T-cell (primary cell): ENCODE results near the gene CHMP2A. TPM values are rescaled to one million over a fixed set of nuclear protein-coding genes. Genes with fewer than 3 reads are reported as not detected.
A peak's percentile ranks its signal among the peaks of the same experiment; 100 is the strongest.

Source experiments
- ATAC-seq, 4 experiments: fragments of 200-7000 bp in 3 of 4; fragments of 150-1000 bp in 1 of 4; cut with Tn5 transposase; replicated peaks in 1 of 4; 1 replicate in 3 of 4; 2 replicates in 1 of 4; pipeline ENCODE4 v1.10.0; 2021; ENCODE audit warnings: moderate library complexity in 3 of 4, mild to moderate bottlenecking in 2 of 4, moderate number of reproducible peaks in 1 of 4
- CTCF ChIA-PET, 2 donors: fragments of 300-600 bp; sonication (Branson Sonifier 250); formaldehyde crosslinking; loops; one replicate each; lab custom pipeline; 2022; ENCODE audit warnings: antibody characterized with exemption in 2 of 2; lab: Charles Lee
- POLR2A ChIA-PET, 2 donors: fragments of 300-600 bp; sonication (Branson Sonifier 250); formaldehyde crosslinking; loops; one replicate each; lab custom pipeline; 2022; ENCODE audit warnings: antibody characterized with exemption in 2 of 2; lab: Charles Lee
- DNase-seq, 35 experiments: peaks; one replicate each; pipeline versions ENCODE4 v3.0.0 to v3.0.0-alpha.2; 2013 to 2023
- H3K27ac ChIP-seq: one replicate; pipeline ENCODE4 v1.5.1; 2013; ENCODE audit warnings: low read length
- H3K27me3 ChIP-seq, 2 experiments: replicated peaks in 1 of 2; 1 replicate in 1 of 2; 2 replicates in 1 of 2; pipeline versions ENCODE4 v1.6.1 to v1.7.0; 2013; ENCODE audit warnings: low read length in 1 of 2, mixed read lengths in 1 of 2; ENCODE audit not compliant: control insufficient read depth in 2 of 2, insufficient read depth in 2 of 2; ENCODE audit errors: extremely low read depth in 1 of 2
- H3K36me3 ChIP-seq, 2 donors: 1 replicate in 1 of 2; 2 replicates in 1 of 2; pipeline versions ENCODE4 v1.6.1 to v1.7.0; 2013; ENCODE audit warnings: low read length in 1 of 2; ENCODE audit not compliant: control insufficient read depth in 2 of 2, insufficient read depth in 1 of 2; ENCODE audit errors: extremely low read depth in 1 of 2
- H3K4me1 ChIP-seq, 2 experiments: 1 replicate in 1 of 2; 2 replicates in 1 of 2; pipeline versions ENCODE4 v1.6.1 to v1.7.0; 2013; ENCODE audit warnings: low read length in 2 of 2, mixed read lengths in 1 of 2; ENCODE audit not compliant: insufficient read depth in 2 of 2, control insufficient read depth in 1 of 2; ENCODE audit errors: extremely low read depth in 1 of 2
- H3K4me3 ChIP-seq, 2 donors: 1 replicate in 1 of 2; 2 replicates in 1 of 2; pipeline versions ENCODE4 v1.5.1 to v1.7.0; 2013; ENCODE audit warnings: mild to moderate bottlenecking in 2 of 2, low read length in 1 of 2, moderate library complexity in 1 of 2; ENCODE audit not compliant: control insufficient read depth in 1 of 2; ENCODE audit errors: extremely low read depth in 1 of 2
- H3K9me3 ChIP-seq: 2 replicates; pipeline ENCODE4 v1.7.0; 2013
- H3K27ac Mint-ChIP-seq, 2 donors: one replicate each; pipeline ENCODE4 v1.8.0; 2020 to 2021; ENCODE audit warnings: mild to moderate bottlenecking in 2 of 2, mixed read lengths in 2 of 2
- H3K27me3 Mint-ChIP-seq, 2 donors: one replicate each; pipeline ENCODE4 v1.8.0; 2021 to 2022; ENCODE audit warnings: mixed read lengths in 2 of 2
- H3K36me3 Mint-ChIP-seq: one replicate; pipeline ENCODE4 v1.8.0; 2021; ENCODE audit warnings: mixed read lengths
- H3K4me1 Mint-ChIP-seq, 3 donors: one replicate each; pipeline ENCODE4 v1.8.0; 2020 to 2022; ENCODE audit warnings: mixed read lengths in 3 of 3, mild to moderate bottlenecking in 1 of 3
- H3K4me3 Mint-ChIP-seq, 3 donors: one replicate each; pipeline ENCODE4 v1.8.0; 2020 to 2022; ENCODE audit warnings: mild to moderate bottlenecking in 3 of 3, mixed read lengths in 3 of 3, moderate library complexity in 3 of 3
- H3K9me3 Mint-ChIP-seq, 3 donors: one replicate each; pipeline ENCODE4 v1.8.0; 2020 to 2022; ENCODE audit warnings: mixed read lengths in 3 of 3
- WGBS: methylation state at CpG from one replicate; pipeline ENCODE4 v1.1.5; 2013; ENCODE audit warnings: missing lambda C conversion rate; ENCODE audit not compliant: insufficient coverage; 5-methylcytosine and 5-hydroxymethylcytosine counted together
- total RNA-seq, 35 experiments: library from RNA in 6 of 35; stranded (reverse) in 6 of 35; fragments of 120-200 nt in 1 of 35; gene quantifications; one replicate each; pipeline versions ENCODE4 v1.2.1 to v1.2.4 and lab custom pipeline; 2013 to 2026

Gene CHMP2A
- total RNA-seq, 5 donors from 2014 or later (not counting 1 experiment from before 2014, with no cell fraction given), result 61.5 to 82.9 (median 79.3) TPM

DNA sequence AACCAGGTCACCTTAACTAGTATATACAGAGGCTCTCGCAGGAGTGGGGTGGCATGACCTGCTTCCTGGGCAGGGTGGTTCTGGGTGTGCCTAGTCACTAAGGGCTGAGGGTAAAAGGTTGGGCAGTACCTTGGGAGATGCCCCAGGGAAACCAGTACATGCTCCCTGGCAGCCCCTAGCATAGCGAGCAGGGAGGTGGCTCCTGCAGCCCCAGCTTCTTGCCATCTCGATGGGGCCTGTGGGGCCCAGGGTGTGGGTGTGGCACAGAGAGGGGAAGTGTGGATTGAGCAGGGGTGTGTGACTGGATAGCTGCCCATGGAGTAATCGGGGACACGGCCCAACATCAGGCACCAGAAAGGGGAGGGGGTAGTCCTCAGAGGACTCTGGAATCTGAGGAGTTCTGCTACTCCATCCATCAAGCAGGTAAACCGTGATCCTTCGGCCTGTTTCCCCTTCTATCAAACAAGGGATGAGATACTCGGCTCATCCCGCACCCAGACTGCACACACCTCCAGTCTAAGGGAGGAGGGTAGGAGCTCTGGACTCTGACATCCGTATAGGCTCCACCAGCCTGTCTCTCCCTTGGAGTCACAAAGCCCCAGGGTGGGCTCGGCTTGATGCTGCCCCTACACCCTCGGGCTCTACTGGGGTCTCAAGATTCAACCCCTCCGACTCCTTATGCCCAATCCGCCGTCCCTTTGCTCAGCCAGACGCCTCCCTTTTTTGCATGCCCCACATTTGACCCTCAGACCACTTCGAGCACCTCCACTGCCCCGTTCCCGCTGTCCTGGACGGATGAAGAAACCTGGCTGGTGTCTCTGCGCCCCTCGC, 36.4 kb downstream of the CHMP2A start:
- Mint-ChIP-seq H3K4me3 (peak overlapping the region; percentile 93 to 94 (median 94)), H3K9me3 (peaks cover 0 to 4% (median 0%) of the 10 kb centered on the region in 3 donors), H3K27ac (peak overlapping the region; percentile 97 to 98), H3K36me3 (peaks cover 8% of the 10 kb centered on the region), H3K27me3 (no peaks in the 10 kb centered on the region), H3K4me1 (peaks cover 40 to 56% (median 51%) of the 10 kb centered on the region in 3 donors)
- ATAC-seq (no peak), DNase-seq (no peak)
- peak overlapping the region; percentile 82 to 88 for H3K4me3 ChIP-seq
- ChIA-PET POLR2A (no interaction called here), CTCF (interaction anchor here in 1 of 2 donors (1.0 to 1.4 kb wide), 2 partner anchors 19 to 62 kb away, joined by 4 read pairs; no protein-coding TSS in a partner anchor)
- peaks cover 0 to 16% of the 10 kb centered on the region in 2 donors for H3K36me3 ChIP-seq
- H3K27ac ChIP-seq, result peak overlapping the region; percentile 92
- no peaks in the 10 kb centered on the region for H3K27me3 ChIP-seq
- no peaks in the 10 kb centered on the region for H3K9me3 ChIP-seq
- 10% methylated on average over 14 of the region's 22 CpGs for WGBS
- peaks cover 16 to 55% of the 10 kb centered on the region in 2 experiments for H3K4me1 ChIP-seq

DNA sequence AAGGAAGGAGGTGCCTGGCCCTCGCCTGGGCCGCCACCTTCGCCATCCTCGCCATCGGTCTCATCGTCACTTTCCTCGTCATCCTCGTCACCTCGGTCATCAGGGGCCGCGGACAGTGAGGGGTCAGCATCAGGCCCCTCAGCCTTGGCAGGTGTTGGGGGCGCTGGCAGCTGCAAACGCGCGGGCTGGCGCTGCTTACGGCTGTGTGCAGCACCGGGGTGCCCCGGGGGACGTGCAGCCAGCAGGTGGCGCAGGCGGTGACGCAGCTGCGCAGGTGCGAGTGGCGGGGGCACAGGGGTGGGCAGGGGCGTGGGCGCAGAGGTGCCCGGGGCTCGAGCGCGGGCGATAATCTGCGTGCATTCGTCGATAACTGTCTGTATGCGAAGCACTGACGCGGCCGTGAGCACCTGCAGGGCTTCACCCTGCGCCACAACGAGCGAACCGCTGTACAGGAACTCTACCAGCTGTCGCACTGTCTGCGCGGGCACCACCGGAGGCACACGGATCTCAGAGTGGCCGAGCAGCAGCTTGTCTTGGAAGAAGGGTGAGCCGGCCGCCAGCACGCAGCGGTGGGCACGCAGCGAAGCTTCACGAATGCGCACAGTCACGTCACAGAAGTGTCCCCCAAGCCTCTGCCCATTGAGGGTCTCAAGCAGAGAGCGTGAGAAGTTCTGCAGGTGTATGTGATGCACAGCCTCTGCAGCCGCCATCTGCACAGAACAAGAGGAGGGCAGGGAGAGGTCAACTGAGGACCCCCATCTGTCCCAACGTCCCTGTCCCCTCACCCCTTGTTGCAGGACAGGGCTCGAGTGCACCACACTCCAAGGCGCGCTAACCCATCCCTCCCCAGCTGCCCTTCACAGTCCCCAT, 37.7 kb downstream of the CHMP2A start:
- H3K9me3 ChIP-seq, result no peaks in the 10 kb centered on the region
- WGBS, result 97% methylated on average over 60 of the region's 65 CpGs
- H3K27ac ChIP-seq, result no peak overlapping the region
- no peak for DNase-seq
- H3K4me1 ChIP-seq, result peaks cover 17 to 59% of the 10 kb centered on the region in 2 experiments
- POLR2A ChIA-PET, result no interaction called here
- Mint-ChIP-seq H3K4me3 (no peak overlapping the region), H3K36me3 (peaks cover 8% of the 10 kb centered on the region), H3K4me1 (peaks cover 40 to 58% (median 51%) of the 10 kb centered on the region in 3 donors), H3K27me3 (no peaks in the 10 kb centered on the region), H3K27ac (no peak overlapping the region), H3K9me3 (peaks cover 0 to 4% (median 0%) of the 10 kb centered on the region in 3 donors)
- no peak for ATAC-seq
- no peak overlapping the region for H3K4me3 ChIP-seq
- H3K27me3 ChIP-seq, result no peaks in the 10 kb centered on the region
- H3K36me3 ChIP-seq, result peaks cover 0 to 16% of the 10 kb centered on the region in 2 donors
- CTCF ChIA-PET, result no interaction called here

DNA sequence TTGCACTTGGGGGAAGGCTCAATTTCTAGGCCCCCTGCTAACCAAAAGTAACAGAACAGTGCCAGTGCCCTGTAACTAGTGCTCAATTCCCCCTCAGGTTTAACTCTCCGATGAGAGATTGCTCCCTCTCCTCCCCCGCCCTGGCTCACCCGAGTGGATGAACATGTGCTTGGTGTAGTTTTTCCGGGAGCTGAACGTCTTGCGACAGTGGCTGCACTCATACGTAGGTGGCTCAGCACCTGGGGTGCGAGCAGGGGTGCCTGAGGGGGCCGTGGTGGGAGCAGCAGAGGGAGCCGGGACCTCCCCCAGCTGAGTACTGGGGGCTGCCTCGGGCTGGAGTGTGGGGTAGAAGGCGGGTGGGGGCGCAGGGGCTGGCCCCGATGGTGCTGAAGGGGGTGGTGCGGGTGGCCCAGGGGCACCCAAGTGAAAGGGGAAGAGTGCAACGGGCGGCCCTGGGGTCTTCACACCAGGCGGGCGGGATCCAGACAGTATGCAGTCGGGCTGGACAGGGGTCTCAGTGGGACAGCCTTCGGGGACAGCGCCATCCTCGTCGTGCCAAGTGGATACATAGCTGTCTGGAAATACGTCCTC, 38.6 kb downstream of the CHMP2A start:
- Mint-ChIP-seq H3K4me1 (peaks cover 40 to 57% (median 51%) of the 10 kb centered on the region in 3 donors), H3K27me3 (no peaks in the 10 kb centered on the region), H3K9me3 (peaks cover 0 to 4% (median 0%) of the 10 kb centered on the region in 3 donors), H3K36me3 (peaks cover 8% of the 10 kb centered on the region), H3K27ac (no peak overlapping the region), H3K4me3 (peak overlapping the region in 1 of 3 donors; percentile 28)
- DNase-seq, result no peak
- Histone ChIP-seq H3K36me3 (peaks cover 0 to 16% of the 10 kb centered on the region in 2 donors), H3K9me3 (no peaks in the 10 kb centered on the region), H3K4me3 (no peak overlapping the region), H3K4me1 (peaks cover 17 to 59% of the 10 kb centered on the region in 2 experiments), H3K27me3 (no peaks in the 10 kb centered on the region), H3K27ac (no peak overlapping the region)
- ChIA-PET CTCF (no interaction called here), POLR2A (no interaction called here)
- ATAC-seq, result no peak
- 97% methylated on average over 16 of the region's 25 CpGs for WGBS

DNA sequence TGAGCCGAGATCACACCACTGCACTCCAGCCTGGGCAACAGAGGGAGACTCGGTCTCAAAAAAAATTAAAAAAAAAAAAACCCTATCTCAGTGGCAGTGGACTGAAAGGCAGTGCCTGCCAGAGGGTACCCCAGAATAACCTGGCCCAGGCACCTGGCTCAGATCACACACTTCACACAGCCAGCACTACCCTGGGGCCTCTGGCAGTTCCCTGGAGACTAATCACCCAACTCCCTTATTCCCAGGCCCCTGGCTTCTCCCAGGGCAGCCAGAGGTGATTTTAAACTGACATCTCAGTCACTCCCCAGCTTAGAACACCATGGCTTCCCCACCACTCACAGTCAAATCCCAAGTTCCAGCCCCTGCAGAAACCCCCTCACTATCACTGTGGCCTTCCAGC, 39.6 kb downstream of the CHMP2A start:
- peak overlapping the region; percentile 55 to 66 for H3K27ac Mint-ChIP-seq
- peaks cover 8% of the 10 kb centered on the region for H3K36me3 Mint-ChIP-seq
- H3K4me1 Mint-ChIP-seq, result peaks cover 36 to 53% (median 47%) of the 10 kb centered on the region in 3 donors
- ATAC-seq (no peak), DNase-seq (no peak)
- Histone ChIP-seq H3K9me3 (no peaks in the 10 kb centered on the region), H3K27me3 (no peaks in the 10 kb centered on the region), H3K36me3 (peaks cover 0 to 16% of the 10 kb centered on the region in 2 donors), H3K27ac (no peak overlapping the region), H3K4me1 (peaks cover 17 to 55% of the 10 kb centered on the region in 2 experiments), H3K4me3 (no peak overlapping the region)
- peak overlapping the region; percentile 39 to 73 (median 55) for H3K4me3 Mint-ChIP-seq
- no peaks in the 10 kb centered on the region for H3K27me3 Mint-ChIP-seq
- 83% methylated on average over 1 of the region's 2 CpGs for WGBS
- CTCF ChIA-PET, result no interaction called here
- H3K9me3 Mint-ChIP-seq, result peaks cover 0 to under 1% (median 0%) of the 10 kb centered on the region in 3 donors
- POLR2A ChIA-PET, result no interaction called here

DNA sequence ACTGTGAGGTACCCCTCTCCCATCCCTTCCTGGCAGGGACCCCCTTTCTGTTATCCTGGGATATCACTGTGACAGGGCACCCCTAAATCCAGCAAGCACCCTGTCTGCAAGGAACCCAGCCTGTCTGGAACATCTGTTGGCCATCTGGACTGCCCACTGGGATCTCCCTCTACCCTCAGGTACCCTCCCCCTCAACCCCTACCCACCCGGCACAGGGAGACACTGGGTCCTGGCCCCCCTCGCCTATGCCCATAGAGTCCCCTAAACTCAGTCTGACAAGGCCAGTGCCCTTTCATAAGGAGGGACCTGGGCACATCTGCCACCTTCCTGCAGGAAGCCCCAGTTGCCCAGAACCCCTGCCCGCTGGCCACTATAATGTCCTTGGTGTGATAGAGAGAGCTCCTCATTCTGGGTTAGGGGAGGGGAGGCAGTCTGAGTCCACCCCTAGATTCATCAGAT, 40.3 kb downstream of the CHMP2A start:
- 50% methylated on average over 2 of the region's 3 CpGs for WGBS

More for the DNA sequence above, 40.3 kb downstream of the CHMP2A start:
- ChIA-PET CTCF (interaction anchor here (0.6 to 1.6 kb wide), 10 partner anchors 12 to 152 kb away, joined by 3 to 8 read pairs (median 4); partner anchors contain the start of genes TRIM28 (in 1 of the 2) and ZNF497 (in 1 of the 2)), POLR2A (no interaction called here)
- no peaks in the 10 kb centered on the region for H3K27me3 ChIP-seq
- H3K4me1 ChIP-seq, result peaks cover 15 to 48% of the 10 kb centered on the region in 2 experiments
- H3K4me3 ChIP-seq, result peak overlapping the region; percentile 34 to 58
- peak overlapping the region; percentile 50 to 80 (median 73) for H3K4me3 Mint-ChIP-seq
- H3K9me3 ChIP-seq, result no peaks in the 10 kb centered on the region
- peaks cover 30 to 46% (median 40%) of the 10 kb centered on the region in 3 donors for H3K4me1 Mint-ChIP-seq
- H3K27ac ChIP-seq, result peak overlapping the region; percentile 34
- no peak for ATAC-seq
- DNase-seq, result no peak
- no peaks in the 10 kb centered on the region for H3K27me3 Mint-ChIP-seq
- H3K36me3 Mint-ChIP-seq, result peaks cover 8% of the 10 kb centered on the region
- H3K36me3 ChIP-seq, result peaks cover 0 to 16% of the 10 kb centered on the region in 2 donors
- no peaks in the 10 kb centered on the region for H3K9me3 Mint-ChIP-seq
- H3K27ac Mint-ChIP-seq, result peak overlapping the region; percentile 46 to 64
